Measurements from ENCODE around the gene RANBP1. TPM values are rescaled to one million over a fixed set of nuclear protein-coding genes. Genes with fewer than 3 reads are reported as not detected.
A peak's percentile ranks its signal among the peaks of the same experiment; 100 is the strongest.

RANBP1 gene
- total RNA-seq, 1 donor, result 200 TPM

- no peak for DNase-seq (ENCODE audit: low read depth)
- TF ChIP-seq CTCF (IDR thresholded peaks at IDR 0.05; ENCODE audit: insufficient read depth, low read depth, low read length), result no peak
- H3K4me3 ChIP-seq (ENCODE audit: low read depth, low read length), result no peak overlapping the region
Measured at GRCh38 chr22:20113551-20114310, 2.2 kb upstream of the RANBP1 start.

GRCh38 chr22:20114506-20115475 is 1.1 kb upstream of the RANBP1 start:
- TF ChIP-seq CTCF (IDR thresholded peaks at IDR 0.05; ENCODE audit: insufficient read depth, low read depth, low read length), result no peak
- H3K4me3 ChIP-seq (ENCODE audit: low read depth, low read length), result no peak overlapping the region
- no peak for DNase-seq (ENCODE audit: low read depth)

- peak overlapping the region; percentile 98 for H3K4me3 ChIP-seq (ENCODE audit: low read depth, low read length)
- DNase-seq (ENCODE audit: low read depth), result no peak
- TF ChIP-seq CTCF (IDR thresholded peaks at IDR 0.05; ENCODE audit: insufficient read depth, low read depth, low read length), result no peak
Measured at GRCh38 chr22:20116376-20116950, 559 bp downstream of the RANBP1 start.

GRCh38 chr22:20116951-20117632 is 1.2 kb downstream of the RANBP1 start, which contains the start of gene TRMT2A:
Gene TRMT2A, minus strand, starts transcription at chr22:20117226. Its CDS starts 320 bp downstream, at chr22:20116906.
- peak; percentile 99 for DNase-seq (ENCODE audit: low read depth)
- peak; percentile 6 for TF ChIP-seq CTCF (IDR thresholded peaks at IDR 0.05; ENCODE audit: insufficient read depth, low read depth, low read length)
- peak within 1 kb of the TSS; percentile 98 for H3K4me3 ChIP-seq (ENCODE audit: low read depth, low read length)

- DNase-seq (ENCODE audit: low read depth), result peak; percentile 31
- peak overlapping the region; percentile 79 for H3K4me3 ChIP-seq (ENCODE audit: low read depth, low read length)
- no peak for TF ChIP-seq CTCF (IDR thresholded peaks at IDR 0.05; ENCODE audit: insufficient read depth, low read depth, low read length)
Measured at GRCh38 chr22:20117633-20118299, 1.9 kb downstream of the RANBP1 start.
